Measurements from ENCODE around the gene LYZL2. TPM values are rescaled to one million over a fixed set of nuclear protein-coding genes. Genes with fewer than 3 reads are reported as not detected.

The LYZL2 gene
- polyA plus RNA-seq, 1 donor from 2014 or later = not detected

GRCh38 chr10:30581779-30582380 is 47.7 kb downstream of the LYZL2 start:
- H2AFZ ChIP-seq (ENCODE audit: low read depth, low read length) = no peak overlapping the region
- H3K4me2 ChIP-seq (ENCODE audit: low read length) = no peak overlapping the region
- H3K79me2 ChIP-seq (replicated peaks; ENCODE audit: insufficient read depth, low read length) = no peaks in the 10 kb centered on the region
- no peaks in the 10 kb centered on the region for H3K36me3 ChIP-seq (ENCODE audit: insufficient read depth, low read length)
- no peaks in the 10 kb centered on the region for H3K9me3 ChIP-seq (ENCODE audit: low read length)
- no peak overlapping the region for H3K27ac ChIP-seq (ENCODE audit: low read length)
- H4K20me1 ChIP-seq (ENCODE audit: insufficient read depth) = no peaks in the 10 kb centered on the region
- H3K4me3 ChIP-seq (ENCODE audit: low read length) = no peak overlapping the region
- H3K9me2 ChIP-seq (ENCODE audit: insufficient read depth, low read length) = no peaks in the 10 kb centered on the region
- H3K9ac ChIP-seq (ENCODE audit: low read length) = no peak overlapping the region
- no peaks in the 10 kb centered on the region for H3F3A ChIP-seq (ENCODE audit: insufficient read depth, low read length, poor library complexity, severe bottlenecking)
- TF ChIP-seq, protein P1, sequence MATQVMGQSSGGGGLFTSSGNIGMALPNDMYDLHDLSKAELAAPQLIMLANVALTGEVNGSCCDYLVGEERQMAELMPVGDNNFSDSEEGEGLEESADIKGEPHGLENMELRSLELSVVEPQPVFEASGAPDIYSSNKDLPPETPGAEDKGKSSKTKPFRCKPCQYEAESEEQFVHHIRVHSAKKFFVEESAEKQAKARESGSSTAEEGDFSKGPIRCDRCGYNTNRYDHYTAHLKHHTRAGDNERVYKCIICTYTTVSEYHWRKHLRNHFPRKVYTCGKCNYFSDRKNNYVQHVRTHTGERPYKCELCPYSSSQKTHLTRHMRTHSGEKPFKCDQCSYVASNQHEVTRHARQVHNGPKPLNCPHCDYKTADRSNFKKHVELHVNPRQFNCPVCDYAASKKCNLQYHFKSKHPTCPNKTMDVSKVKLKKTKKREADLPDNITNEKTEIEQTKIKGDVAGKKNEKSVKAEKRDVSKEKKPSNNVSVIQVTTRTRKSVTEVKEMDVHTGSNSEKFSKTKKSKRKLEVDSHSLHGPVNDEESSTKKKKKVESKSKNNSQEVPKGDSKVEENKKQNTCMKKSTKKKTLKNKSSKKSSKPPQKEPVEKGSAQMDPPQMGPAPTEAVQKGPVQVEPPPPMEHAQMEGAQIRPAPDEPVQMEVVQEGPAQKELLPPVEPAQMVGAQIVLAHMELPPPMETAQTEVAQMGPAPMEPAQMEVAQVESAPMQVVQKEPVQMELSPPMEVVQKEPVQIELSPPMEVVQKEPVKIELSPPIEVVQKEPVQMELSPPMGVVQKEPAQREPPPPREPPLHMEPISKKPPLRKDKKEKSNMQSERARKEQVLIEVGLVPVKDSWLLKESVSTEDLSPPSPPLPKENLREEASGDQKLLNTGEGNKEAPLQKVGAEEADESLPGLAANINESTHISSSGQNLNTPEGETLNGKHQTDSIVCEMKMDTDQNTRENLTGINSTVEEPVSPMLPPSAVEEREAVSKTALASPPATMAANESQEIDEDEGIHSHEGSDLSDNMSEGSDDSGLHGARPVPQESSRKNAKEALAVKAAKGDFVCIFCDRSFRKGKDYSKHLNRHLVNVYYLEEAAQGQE (IDR thresholded peaks at IDR 0.05; ENCODE audit: borderline replicate concordance) = no peak
- TF ChIP-seq CTCF (IDR thresholded peaks at IDR 0.05; ENCODE audit: poor library complexity, severe bottlenecking) = peak; percentile 39
- H3K27me3 ChIP-seq (ENCODE audit: insufficient read depth, low read depth, low read length) = no peaks in the 10 kb centered on the region

GRCh38 chr10:30580676-30581075 is 48.9 kb downstream of the LYZL2 start:
- H3K79me2 ChIP-seq (replicated peaks; ENCODE audit: insufficient read depth, low read length) = no peaks in the 10 kb centered on the region
- no peaks in the 10 kb centered on the region for H3K9me2 ChIP-seq (ENCODE audit: insufficient read depth, low read length)
- H3K27ac ChIP-seq (ENCODE audit: low read length) = no peak overlapping the region
- no peaks in the 10 kb centered on the region for H3K36me3 ChIP-seq (ENCODE audit: insufficient read depth, low read length)
- H3K4me3 ChIP-seq (ENCODE audit: low read length) = no peak overlapping the region
- no peak overlapping the region for H3K4me2 ChIP-seq (ENCODE audit: low read length)
- H3K27me3 ChIP-seq (ENCODE audit: insufficient read depth, low read depth, low read length) = no peaks in the 10 kb centered on the region
- no peaks in the 10 kb centered on the region for H3K9me3 ChIP-seq (ENCODE audit: low read length)
- no peaks in the 10 kb centered on the region for H3F3A ChIP-seq (ENCODE audit: insufficient read depth, low read length, poor library complexity, severe bottlenecking)
- TF ChIP-seq TAF1 (IDR thresholded peaks at IDR 0.05; ENCODE audit: low read depth) (no peak), CTCF (IDR thresholded peaks at IDR 0.05; ENCODE audit: poor library complexity, severe bottlenecking) (no peak), EP300 (conservative IDR thresholded peaks at IDR 0.05; ENCODE audit: poor library complexity, severe bottlenecking) (no peak), MXI1 (conservative IDR thresholded peaks at IDR 0.05; ENCODE audit: poor library complexity, severe bottlenecking) (no peak), EZH2 (IDR thresholded peaks at IDR 0.05; ENCODE audit: borderline replicate concordance, insufficient read depth, low read length, poor library complexity, severe bottlenecking) (no peak), POLR2AphosphoS5 (IDR thresholded peaks at IDR 0.05) (no peak), RAD21 (conservative IDR thresholded peaks at IDR 0.05) (no peak), SMC3 (conservative IDR thresholded peaks at IDR 0.05; ENCODE audit: poor library complexity) (no peak)
- TF ChIP-seq, protein P1 (IDR thresholded peaks at IDR 0.05; ENCODE audit: borderline replicate concordance) = no peak
- no peak overlapping the region for H3K9ac ChIP-seq (ENCODE audit: low read length)
- H2AFZ ChIP-seq (ENCODE audit: low read depth, low read length) = no peak overlapping the region
- H4K20me1 ChIP-seq (ENCODE audit: insufficient read depth) = no peaks in the 10 kb centered on the region

All from neural cell (in vitro differentiated cells).